Gastroesophageal sphincter (tissue), 3 donors: ENCODE results near the gene ZNHIT2.

Experiments used
- CTCF ChIP-seq, 4 experiments: fragments of 200-600 bp in 2 of 4; fragments of 450-650 bp in 2 of 4; sonication (generic) in 1 of 4; IDR thresholded peaks; one replicate each; pipeline ENCODE4 v1.5.1; 2017 to 2019; ENCODE audit warnings: antibody characterized with exemption in 4 of 4, mild to moderate bottlenecking in 2 of 4, moderate library complexity in 2 of 4
- EP300 ChIP-seq: sonication (generic); formaldehyde crosslinking; IDR thresholded peaks from one replicate; pipeline ENCODE4 v1.6.1; 2017; ENCODE audit warnings: antibody characterized with exemption, mild to moderate bottlenecking
- POLR2A ChIP-seq, 2 donors: fragments of 450-650 bp; IDR thresholded peaks; one replicate each; pipeline ENCODE4 v1.6.1; 2017; ENCODE audit warnings: antibody characterized with exemption in 2 of 2, mild to moderate bottlenecking in 2 of 2, moderate library complexity in 1 of 2
- POLR2AphosphoS5 ChIP-seq: sonication (generic); formaldehyde crosslinking; IDR thresholded peaks from one replicate; pipeline ENCODE4 v1.6.1; 2017; ENCODE audit warnings: antibody characterized with exemption

GRCh38 chr11:65159012-65159411, 41.5 kb upstream of the ZNHIT2 start:
- TF ChIP-seq CTCF (IDR thresholded peaks at IDR 0.05) = no peak
- no peak for TF ChIP-seq POLR2A (IDR thresholded peaks at IDR 0.05)
- TF ChIP-seq EP300 = no peak
- TF ChIP-seq POLR2AphosphoS5 = no peak
